Pancreas (tissue), 10 donors: ENCODE measurements around the gene SH3BP2. TPM values are rescaled to one million over a fixed set of nuclear protein-coding genes. Genes with fewer than 3 reads are reported as not detected.

Experiments used
- ATAC-seq, 4 donors: fragments of 200-7000 bp; cut with Tn5 transposase; one replicate each; pipeline versions ENCODE4 v1.8.0 to v1.9.1; 2020; ENCODE audit warnings: mild to moderate bottlenecking in 4 of 4, moderate library complexity in 4 of 4
- DNase-seq, 6 donors: peaks; one replicate each; pipeline ENCODE4 v3.0.0-alpha.2; 2020
- FAIRE-seq: peaks from 2 replicates; lab custom pipeline; 2012; peaks lifted over from hg19 to GRCh38; lab: Jason Lieb, UNC
- H3K27ac ChIP-seq, 4 donors: fragments of 200-600 bp; sonication (generic); 1 replicate in 3 of 4; 2 replicates in 1 of 4; pipeline versions ENCODE4 v1.5.0 to v1.8.0; 2020
- H3K27me3 ChIP-seq, 4 donors: fragments of 200-600 bp; one replicate each; pipeline ENCODE4 v1.8.0; 2021
- H3K36me3 ChIP-seq, 3 donors: fragments of 200-600 bp; sonication (generic) in 1 of 3; one replicate each; pipeline versions ENCODE4 v1.5.0 to v1.8.0; 2020 to 2021
- H3K4me1 ChIP-seq, 3 donors: fragments of 200-600 bp; one replicate each; pipeline ENCODE4 v1.8.0; 2021
- H3K4me3 ChIP-seq, 4 donors: fragments of 200-600 bp; sonication (generic) in 2 of 4; one replicate each; pipeline versions ENCODE4 v1.5.0 to v1.8.0; 2020 to 2021
- H3K9me3 ChIP-seq, 4 donors: fragments of 200-600 bp; one replicate each; pipeline ENCODE4 v1.8.0; 2021
- WGBS, 2 donors: extraction: QIAGEN DNeasy Blood & Tissue Kit; methylation state at CpG; one replicate each; pipeline ENCODE4 v1.1.7; 2013; 5-methylcytosine and 5-hydroxymethylcytosine counted together
- intact Hi-C, 3 donors: fragments of 100-400 bp; cut with DNase I; formaldehyde crosslinking; loops; one replicate each; pipeline versions ENCODE4 v1.11.1 to v1.14.2; 2022
- polyA plus RNA-seq, 2 donors: library from polyadenylated mRNA; stranded (reverse); fragments of 200-250 nt; gene quantifications; one replicate each; pipeline ENCODE4 v1.2.3, GENCODE V29; 2013
- total RNA-seq, 6 donors: library from RNA; stranded (reverse); fragmentation: NEBNext Ultra II Directional in 4 of 6; extraction: Animal tissue kit (Norgen Biotek cat#: 25700) in 4 of 6; gene quantifications; one replicate each; pipeline versions ENCODE4 v1.2.1 to v1.2.4, GENCODE V29; 2021 to 2023
- TF ChIP-seq, protein P1 (sequence below), 4 donors: fragments of 200-600 bp; sonication (generic) in 3 of 4; IDR thresholded peaks; one replicate each; pipeline versions ENCODE4 v1.5.0 to v1.8.0; 2021; ENCODE audit warnings: antibody characterized with exemption in 4 of 4
- donor health status: healthy with polysubstance abuse.
- donor health status: DM: no; HTN: no; CAD: no; lungs with moderate emphysema.
- donor health status: DM: no; HTN: no; CAD: no.
- donor health status: control.
- donor health status: control.
- donor health status: Bipolar disorder and iron deficiency.
- donor health status: DM: yes; HTN: yes; CAD: no.
- donor health status: DM: no; HTN: no; CAD: no.
- donor health status: DM: no; HTN: no; CAD: no.
- donor health status: DM: yes; HTN: yes; CAD: no.

Gene SH3BP2
- total and polyA plus RNA-seq, 8 donors, result 12.3 to 56.5 (median 27.0) TPM

DNA sequence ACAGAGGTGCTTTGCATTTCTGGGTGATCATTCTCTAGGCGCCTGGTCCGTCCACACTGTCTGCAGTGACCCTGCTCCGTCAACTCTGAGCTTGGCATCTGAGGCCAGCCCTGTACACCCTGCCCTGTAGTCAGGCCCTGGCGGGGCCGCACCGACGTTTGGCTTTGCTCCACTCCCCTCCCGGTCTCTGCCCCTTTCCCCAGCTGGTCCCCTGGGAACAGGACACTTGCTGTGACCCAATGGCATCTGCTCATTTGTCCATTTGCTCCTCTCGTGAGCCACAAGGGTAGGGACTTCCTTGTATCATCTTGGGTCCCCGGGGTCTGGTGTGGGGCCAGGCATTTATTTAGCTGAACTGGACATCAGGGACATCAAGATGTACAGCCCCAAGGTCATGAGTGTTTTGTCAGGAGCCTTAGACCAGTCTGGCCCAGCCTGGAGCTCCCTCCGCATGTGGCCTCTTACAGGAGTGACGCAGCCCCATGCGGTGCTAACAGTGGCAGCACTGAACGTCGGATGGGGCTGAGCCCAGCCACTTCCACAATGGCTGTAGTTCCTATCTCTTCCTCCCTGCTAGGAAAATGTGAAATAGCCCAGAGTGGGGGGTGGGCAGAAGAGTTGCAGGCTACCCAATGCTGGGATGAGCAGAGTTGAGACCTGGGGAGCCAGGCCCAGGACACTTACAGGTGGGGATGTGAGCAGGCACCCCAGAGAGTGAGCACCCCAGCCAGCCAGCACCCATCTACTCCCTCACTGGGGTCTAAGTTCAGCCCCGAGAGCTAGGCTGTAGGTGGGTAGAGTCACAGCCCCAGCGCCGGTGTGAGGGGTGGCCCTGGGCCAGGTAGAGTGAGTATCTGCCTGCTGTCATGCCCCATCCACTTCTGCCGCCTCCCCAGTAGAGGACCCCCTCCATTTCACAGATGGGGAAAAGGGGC, 2.0 kb upstream of the SH3BP2 start:
- Histone ChIP-seq H3K27ac (peak overlapping the region in 2 of 4 donors; percentile 33 to 59), H3K9me3 (no peaks in the 10 kb centered on the region), H3K36me3 (no peaks in the 10 kb centered on the region), H3K4me3 (no peak overlapping the region), H3K27me3 (no peaks in the 10 kb centered on the region), H3K4me1 (peaks cover 12 to 37% (median 14%) of the 10 kb centered on the region in 3 donors)
- ATAC-seq (no peak), FAIRE-seq (no peak), DNase-seq (peak in 3 of 6 donors; percentile 22 to 58 (median 56))
- intact Hi-C loops, result no loop called here
- TF ChIP-seq, protein P1, sequence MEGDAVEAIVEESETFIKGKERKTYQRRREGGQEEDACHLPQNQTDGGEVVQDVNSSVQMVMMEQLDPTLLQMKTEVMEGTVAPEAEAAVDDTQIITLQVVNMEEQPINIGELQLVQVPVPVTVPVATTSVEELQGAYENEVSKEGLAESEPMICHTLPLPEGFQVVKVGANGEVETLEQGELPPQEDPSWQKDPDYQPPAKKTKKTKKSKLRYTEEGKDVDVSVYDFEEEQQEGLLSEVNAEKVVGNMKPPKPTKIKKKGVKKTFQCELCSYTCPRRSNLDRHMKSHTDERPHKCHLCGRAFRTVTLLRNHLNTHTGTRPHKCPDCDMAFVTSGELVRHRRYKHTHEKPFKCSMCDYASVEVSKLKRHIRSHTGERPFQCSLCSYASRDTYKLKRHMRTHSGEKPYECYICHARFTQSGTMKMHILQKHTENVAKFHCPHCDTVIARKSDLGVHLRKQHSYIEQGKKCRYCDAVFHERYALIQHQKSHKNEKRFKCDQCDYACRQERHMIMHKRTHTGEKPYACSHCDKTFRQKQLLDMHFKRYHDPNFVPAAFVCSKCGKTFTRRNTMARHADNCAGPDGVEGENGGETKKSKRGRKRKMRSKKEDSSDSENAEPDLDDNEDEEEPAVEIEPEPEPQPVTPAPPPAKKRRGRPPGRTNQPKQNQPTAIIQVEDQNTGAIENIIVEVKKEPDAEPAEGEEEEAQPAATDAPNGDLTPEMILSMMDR (IDR thresholded peaks at IDR 0.05), result no peak
- WGBS, 2 donors, result 85 to 86% methylated on average over 19 of the region's 19 CpGs

DNA sequence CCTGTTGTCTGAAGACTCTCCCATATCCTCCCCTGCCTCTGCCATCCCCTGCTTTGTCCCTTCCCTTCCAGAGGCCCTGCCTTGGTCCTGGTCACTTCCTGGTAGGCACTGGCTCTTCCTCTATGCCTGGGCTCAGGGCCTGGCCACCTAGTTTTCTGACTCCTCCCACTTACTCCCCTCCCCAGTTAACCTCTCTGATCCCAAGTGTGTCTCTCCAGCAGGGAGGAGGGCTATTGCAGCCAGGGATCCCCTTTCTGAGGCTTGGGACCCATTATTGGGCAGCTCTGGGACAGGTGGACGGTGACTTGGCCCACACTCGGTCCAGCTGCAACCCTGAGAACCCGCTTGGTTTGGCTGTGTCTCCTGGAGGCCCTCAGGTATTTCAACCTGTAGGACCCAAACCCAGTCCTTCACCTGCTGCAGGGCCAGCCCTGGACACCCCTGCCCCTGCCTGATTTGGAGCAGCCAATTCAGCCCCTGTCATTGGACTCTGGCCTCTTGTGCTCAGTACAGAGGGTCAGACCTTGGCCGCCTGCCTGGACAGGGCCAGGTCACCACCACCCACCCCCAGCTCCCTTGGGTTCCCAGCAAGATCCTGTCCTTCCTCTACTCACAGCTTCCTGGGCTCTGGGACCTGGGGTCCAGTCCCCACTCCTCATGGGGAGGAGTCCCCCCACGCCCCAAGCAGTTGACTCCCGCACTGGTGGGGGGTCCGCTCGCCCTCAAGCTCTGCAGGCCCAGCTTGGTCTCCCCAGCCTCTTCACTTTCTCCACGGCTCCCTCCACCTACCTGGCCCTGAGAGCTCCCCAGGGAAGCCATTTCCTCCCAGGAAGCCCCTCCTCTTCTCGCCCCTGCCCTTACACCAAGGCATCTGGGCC, 1.1 kb upstream of the SH3BP2 start:
- peak overlapping the region in 3 of 4 donors; percentile 15 to 59 (median 33) for H3K27ac ChIP-seq
- FAIRE-seq (no peak), DNase-seq (peak in 4 of 6 donors; percentile 35 to 70 (median 56)), ATAC-seq (peak in 2 of 4 donors; percentile 4 to 16)
- 87 to 92% methylated on average over 10 of the region's 10 CpGs for WGBS, 2 donors
- no peaks in the 10 kb centered on the region for H3K27me3 ChIP-seq
- peaks cover 15 to 40% (median 17%) of the 10 kb centered on the region in 3 donors for H3K4me1 ChIP-seq
- intact Hi-C loops, result no loop called here
- H3K4me3 ChIP-seq, result no peak overlapping the region
- TF ChIP-seq, protein P1 (IDR thresholded peaks at IDR 0.05), result no peak
- H3K36me3 ChIP-seq, result no peaks in the 10 kb centered on the region
- no peaks in the 10 kb centered on the region for H3K9me3 ChIP-seq

DNA sequence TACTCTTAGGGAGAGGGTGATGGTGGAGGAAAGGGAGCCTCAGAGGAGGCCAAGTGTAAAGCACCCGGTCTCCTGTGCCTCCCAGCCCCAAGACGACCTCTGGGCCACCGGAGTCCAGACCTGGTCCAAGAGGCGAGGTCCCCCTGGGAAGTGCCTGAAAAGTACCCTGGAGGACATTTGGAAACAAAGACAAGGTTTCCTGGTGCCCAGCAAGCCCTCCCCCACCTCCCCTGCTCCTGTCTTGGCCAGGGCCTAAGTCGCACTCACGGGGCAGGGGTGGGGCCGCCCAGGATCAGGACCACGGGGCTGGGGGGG, 532 bp upstream of the SH3BP2 start:
- ATAC-seq, result no peak
- H3K4me1 ChIP-seq, result peaks cover 21 to 45% (median 23%) of the 10 kb centered on the region in 3 donors

DNA sequence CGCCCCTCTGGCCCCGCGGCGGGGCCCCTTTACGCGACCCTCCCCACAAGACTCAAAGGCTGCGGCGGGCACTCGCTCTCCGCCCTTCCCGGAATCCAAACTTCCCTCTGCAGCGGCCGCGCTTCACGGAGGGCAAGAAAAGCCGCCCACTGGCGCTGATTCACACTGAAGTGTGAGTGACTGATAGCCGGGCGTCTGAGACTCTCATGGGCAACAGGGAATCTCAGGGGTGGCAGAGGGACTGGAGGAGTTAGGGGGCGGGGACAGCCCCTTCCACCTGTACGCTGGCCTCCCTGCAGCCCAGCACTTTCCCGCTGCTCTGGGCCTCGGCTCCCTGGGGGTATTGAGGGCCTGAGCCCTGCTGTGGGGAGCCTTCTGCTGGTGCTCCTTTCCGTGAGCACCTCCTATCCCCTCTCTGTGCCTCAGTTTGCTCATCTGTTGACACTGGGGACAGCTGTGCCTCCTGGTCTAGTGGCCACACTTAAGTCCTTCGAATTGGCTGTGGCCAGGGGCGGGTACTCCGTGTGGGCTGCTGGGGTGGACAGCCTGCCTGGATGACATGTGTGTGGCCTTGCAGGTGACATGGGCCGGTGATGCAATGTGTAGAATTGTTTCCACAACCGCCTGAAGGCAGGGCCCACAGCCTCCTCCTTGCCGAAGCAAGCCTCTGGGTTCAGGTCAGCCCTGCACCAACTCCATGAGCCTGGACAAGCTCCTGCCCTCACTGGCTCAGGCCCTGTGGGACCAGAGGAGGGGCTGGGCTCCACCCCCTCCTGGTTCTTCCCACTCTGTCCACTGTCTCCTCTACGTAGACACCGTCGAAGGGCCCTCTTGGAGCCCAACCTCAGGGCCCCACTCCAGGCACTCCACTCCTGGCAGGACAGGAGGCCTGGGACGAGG, 951 bp downstream of the SH3BP2 start:
- TF ChIP-seq, protein P1 (IDR thresholded peaks at IDR 0.05), result no peak
- peak overlapping the region; percentile 35 to 80 (median 52) for H3K4me3 ChIP-seq
- WGBS, 2 donors, result 12 to 15% methylated on average over 34 of the region's 34 CpGs
- FAIRE-seq (no peak), DNase-seq (peak; percentile 66 to 87 (median 76)), ATAC-seq (peak; percentile 9 to 35 (median 28))
- no peaks in the 10 kb centered on the region for H3K36me3 ChIP-seq
- no peaks in the 10 kb centered on the region for H3K9me3 ChIP-seq
- peak overlapping the region; percentile 3 to 85 (median 71) for H3K27ac ChIP-seq
- no peaks in the 10 kb centered on the region for H3K27me3 ChIP-seq
- peaks cover 29 to 58% (median 35%) of the 10 kb centered on the region in 3 donors for H3K4me1 ChIP-seq
- intact Hi-C loops, result no loop called here

More for the DNA sequence above, 532 bp upstream of the SH3BP2 start:
- no peak overlapping the region for H3K4me3 ChIP-seq
- no peaks in the 10 kb centered on the region for H3K36me3 ChIP-seq
- no peaks in the 10 kb centered on the region for H3K27me3 ChIP-seq
- FAIRE-seq (no peak), DNase-seq (no peak)
- peak overlapping the region in 3 of 4 donors; percentile 15 to 59 (median 33) for H3K27ac ChIP-seq
- no peaks in the 10 kb centered on the region for H3K9me3 ChIP-seq
- intact Hi-C loops, result no loop called here
- 82 to 85% methylated on average over 8 of the region's 8 CpGs for WGBS, 2 donors
- TF ChIP-seq, protein P1 (IDR thresholded peaks at IDR 0.05), result no peak
